Epithelial cell of esophagus (primary cell): Measurements from ENCODE around the gene FTSJ3.
"Not testable (repeated sequence)": the region's sequence is repeated elsewhere in the genome, so short reads cannot be mapped to it uniquely, and the experiment has no call there.

Source experiments
- DNase-seq: peaks from one replicate; pipeline ENCODE4 v3.0.0; 2010; ENCODE audit warnings: low read depth
- H3K4me3 ChIP-seq: 2 replicates; pipeline ENCODE4 v1.5.1; 2011; ENCODE audit warnings: mild to moderate bottlenecking, low read length, control low read depth
- CTCF ChIP-seq: IDR thresholded peaks from 2 replicates; pipeline ENCODE4 v1.5.1; 2011; ENCODE audit warnings: low read depth, mild to moderate bottlenecking, low read length, control low read depth, inconsistent platforms; ENCODE audit not compliant: insufficient read depth; ENCODE audit errors: missing control alignments

Gene FTSJ3

GRCh38 chr17:63847525-63848249, 20.2 kb upstream of the FTSJ3 start:
- H3K4me3 ChIP-seq, result no peak overlapping the region
- no peak for TF ChIP-seq CTCF
- DNase-seq, result no peak

- TF ChIP-seq CTCF, result no peak
- DNase-seq, result no peak
- H3K4me3 ChIP-seq, result no peak overlapping the region
Observed at GRCh38 chr17:63845509-63845908, 18.0 kb upstream of the FTSJ3 start.

GRCh38 chr17:63843910-63844677, 16.6 kb upstream of the FTSJ3 start:
- no peak for TF ChIP-seq CTCF
- no peak for DNase-seq
- H3K4me3 ChIP-seq, result no peak overlapping the region

- DNase-seq, result not testable (repeated sequence)
- H3K4me3 ChIP-seq, result peak overlapping the region; percentile 49
Observed at GRCh38 chr17:63843387-63843888, 16.0 kb upstream of the FTSJ3 start.

GRCh38 chr17:63842540-63843386, 15.3 kb upstream of the FTSJ3 start, which contains the start of gene SMARCD2:
TSS of gene SMARCD2 (minus strand) at chr17:63842685. CDS start at chr17:63842674, 11 bp downstream.
- TF ChIP-seq CTCF, result no peak
- DNase-seq, result peak; percentile 99
- H3K4me3 ChIP-seq, result peak within 1 kb of the TSS; percentile 79

GRCh38 chr17:63842173-63842539, 14.7 kb upstream of the FTSJ3 start:
- DNase-seq, result no peak

More at GRCh38 chr17:63842173-63842539, 14.7 kb upstream of the FTSJ3 start:
- no peak for TF ChIP-seq CTCF
- peak overlapping the region; percentile 79 for H3K4me3 ChIP-seq
